Hepatocyte (in vitro differentiated cells): ENCODE data around the gene KMT5C. TPM values are rescaled to one million over a fixed set of nuclear protein-coding genes. Genes with fewer than 3 reads are reported as not detected.

Experiments
- DNase-seq: peaks from one replicate; pipeline ENCODE4 v3.0.0-alpha.2; 2016; ENCODE audit warnings: low spot score
- H2AFZ ChIP-seq: fragments of 200-600 bp; sonication (generic); 2 replicates; pipeline ENCODE4 v1.6.0; 2016; ENCODE audit warnings: antibody characterized with exemption, mild to moderate bottlenecking
- H3K27ac ChIP-seq: fragments of 200-600 bp; sonication (generic); 2 replicates; pipeline ENCODE4 v1.5.1; 2016; ENCODE audit warnings: mild to moderate bottlenecking
- H3K27me3 ChIP-seq: fragments of 200-600 bp; sonication (generic); 2 replicates; pipeline ENCODE4 v1.6.1; 2016
- H3K36me3 ChIP-seq: fragments of 200-600 bp; sonication (generic); replicated peaks from 2 replicates; pipeline ENCODE4 v1.5.1; 2016; ENCODE audit warnings: low read depth; ENCODE audit not compliant: insufficient read depth
- H3K4me1 ChIP-seq: fragments of 200-600 bp; sonication (generic); 2 replicates; pipeline ENCODE4 v1.5.1; 2016; ENCODE audit warnings: mild to moderate bottlenecking, moderate library complexity; ENCODE audit not compliant: insufficient read depth
- H3K4me2 ChIP-seq: fragments of 200-600 bp; sonication (generic); 2 replicates; pipeline ENCODE4 v1.6.0; 2016
- H3K4me3 ChIP-seq: fragments of 200-600 bp; sonication (generic); 2 replicates; pipeline ENCODE4 v1.5.1; 2016; ENCODE audit warnings: mild to moderate bottlenecking
- H3K79me2 ChIP-seq: fragments of 200-600 bp; sonication (generic); 2 replicates; pipeline ENCODE4 v1.6.0; 2017; ENCODE audit warnings: mild to moderate bottlenecking
- H3K9me2 ChIP-seq: fragments of 200-600 bp; sonication (generic); replicated peaks from 2 replicates; pipeline ENCODE4 v1.6.0; 2017; ENCODE audit warnings: mild to moderate bottlenecking; ENCODE audit not compliant: insufficient read depth
- H3K9me3 ChIP-seq: fragments of 200-600 bp; sonication (generic); 2 replicates; pipeline ENCODE4 v1.5.1; 2016; ENCODE audit warnings: low read depth, mild to moderate bottlenecking
- H4K20me1 ChIP-seq: fragments of 200-600 bp; sonication (generic); 2 replicates; pipeline ENCODE4 v1.6.0; 2016; ENCODE audit warnings: mild to moderate bottlenecking; ENCODE audit not compliant: insufficient read depth, poor library complexity, severe bottlenecking
- EZH2 ChIP-seq: fragments of 200-600 bp; sonication (generic); IDR thresholded peaks from 2 replicates; pipeline ENCODE4 v1.6.1; 2016; ENCODE audit warnings: antibody characterized with exemption, mild to moderate bottlenecking, borderline replicate concordance
- EZH2phosphoT487 ChIP-seq: fragments of 200-600 bp; sonication (generic); IDR thresholded peaks from one replicate; pipeline ENCODE4 v1.6.1; 2018; ENCODE audit warnings: antibody characterized with exemption, mild to moderate bottlenecking, low read depth, moderate library complexity; ENCODE audit not compliant: unreplicated experiment, severe bottlenecking
- WGBS: methylation state at CpG from one replicate; pipeline ENCODE4 v1.1.6; 2016; ENCODE audit warnings: low lambda C conversion rate; ENCODE audit errors: missing lambda C conversion rate; 5-methylcytosine and 5-hydroxymethylcytosine counted together
- polyA plus RNA-seq: library from polyadenylated mRNA; unstranded; fragments of >200 nt; fragmentation: Nextera tagmentation; extraction: Ambion mirVana; gene quantifications from 2 replicates; pipeline ENCODE4 v1.2.1, GENCODE V29; 2016
- total RNA-seq: library from RNA; depleted of rRNA; stranded (reverse); fragments of >200 nt; gene quantifications from 2 replicates; pipeline ENCODE4 v1.2.3, GENCODE V29; 2014
- TF ChIP-seq, protein P1 (sequence below): fragments of 200-600 bp; sonication (generic); IDR thresholded peaks from 2 replicates; pipeline ENCODE4 v1.5.1; 2016; ENCODE audit warnings: antibody characterized with exemption, mild to moderate bottlenecking; ENCODE audit not compliant: poor library complexity

KMT5C gene
- total and polyA plus RNA-seq, 2 experiments from 2014 or later, result 22.8 to 23.6 TPM

DNA sequence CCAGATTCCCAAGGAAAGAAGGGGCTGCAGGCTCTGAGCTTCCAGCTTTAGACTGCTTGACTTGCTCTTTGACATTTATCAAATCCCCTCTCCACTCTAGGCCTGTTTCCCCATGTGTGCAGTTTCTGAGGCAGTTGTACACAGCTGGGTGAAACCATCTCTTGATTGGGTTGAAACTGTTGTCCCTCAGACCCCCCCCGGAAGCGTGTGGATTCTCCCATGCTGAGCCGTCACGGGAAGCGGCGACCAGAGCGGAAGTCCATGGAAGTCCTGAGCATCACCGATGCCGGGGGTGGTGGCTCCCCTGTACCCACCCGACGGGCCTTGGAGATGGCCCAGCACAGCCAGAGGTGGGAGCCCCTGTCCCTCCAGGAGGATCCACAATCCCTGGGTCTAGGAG is 36.2 kb upstream of the KMT5C start:
- no peak for DNase-seq
- Histone ChIP-seq H2AFZ (no peak overlapping the region), H3K27ac (no peak overlapping the region), H3K9me3 (no peaks in the 10 kb centered on the region), H3K4me3 (no peak overlapping the region), H4K20me1 (no peaks in the 10 kb centered on the region), H3K36me3 (no peaks in the 10 kb centered on the region), H3K4me1 (no peaks in the 10 kb centered on the region), H3K9me2 (no peaks in the 10 kb centered on the region), H3K4me2 (no peak overlapping the region), H3K79me2 (no peaks in the 10 kb centered on the region), H3K27me3 (no peaks in the 10 kb centered on the region)
- TF ChIP-seq, protein P1, sequence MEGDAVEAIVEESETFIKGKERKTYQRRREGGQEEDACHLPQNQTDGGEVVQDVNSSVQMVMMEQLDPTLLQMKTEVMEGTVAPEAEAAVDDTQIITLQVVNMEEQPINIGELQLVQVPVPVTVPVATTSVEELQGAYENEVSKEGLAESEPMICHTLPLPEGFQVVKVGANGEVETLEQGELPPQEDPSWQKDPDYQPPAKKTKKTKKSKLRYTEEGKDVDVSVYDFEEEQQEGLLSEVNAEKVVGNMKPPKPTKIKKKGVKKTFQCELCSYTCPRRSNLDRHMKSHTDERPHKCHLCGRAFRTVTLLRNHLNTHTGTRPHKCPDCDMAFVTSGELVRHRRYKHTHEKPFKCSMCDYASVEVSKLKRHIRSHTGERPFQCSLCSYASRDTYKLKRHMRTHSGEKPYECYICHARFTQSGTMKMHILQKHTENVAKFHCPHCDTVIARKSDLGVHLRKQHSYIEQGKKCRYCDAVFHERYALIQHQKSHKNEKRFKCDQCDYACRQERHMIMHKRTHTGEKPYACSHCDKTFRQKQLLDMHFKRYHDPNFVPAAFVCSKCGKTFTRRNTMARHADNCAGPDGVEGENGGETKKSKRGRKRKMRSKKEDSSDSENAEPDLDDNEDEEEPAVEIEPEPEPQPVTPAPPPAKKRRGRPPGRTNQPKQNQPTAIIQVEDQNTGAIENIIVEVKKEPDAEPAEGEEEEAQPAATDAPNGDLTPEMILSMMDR, result no peak
- TF ChIP-seq EZH2 (no peak), EZH2phosphoT487 (no peak)
- WGBS, result 97% methylated on average over 11 of the region's 11 CpGs

DNA sequence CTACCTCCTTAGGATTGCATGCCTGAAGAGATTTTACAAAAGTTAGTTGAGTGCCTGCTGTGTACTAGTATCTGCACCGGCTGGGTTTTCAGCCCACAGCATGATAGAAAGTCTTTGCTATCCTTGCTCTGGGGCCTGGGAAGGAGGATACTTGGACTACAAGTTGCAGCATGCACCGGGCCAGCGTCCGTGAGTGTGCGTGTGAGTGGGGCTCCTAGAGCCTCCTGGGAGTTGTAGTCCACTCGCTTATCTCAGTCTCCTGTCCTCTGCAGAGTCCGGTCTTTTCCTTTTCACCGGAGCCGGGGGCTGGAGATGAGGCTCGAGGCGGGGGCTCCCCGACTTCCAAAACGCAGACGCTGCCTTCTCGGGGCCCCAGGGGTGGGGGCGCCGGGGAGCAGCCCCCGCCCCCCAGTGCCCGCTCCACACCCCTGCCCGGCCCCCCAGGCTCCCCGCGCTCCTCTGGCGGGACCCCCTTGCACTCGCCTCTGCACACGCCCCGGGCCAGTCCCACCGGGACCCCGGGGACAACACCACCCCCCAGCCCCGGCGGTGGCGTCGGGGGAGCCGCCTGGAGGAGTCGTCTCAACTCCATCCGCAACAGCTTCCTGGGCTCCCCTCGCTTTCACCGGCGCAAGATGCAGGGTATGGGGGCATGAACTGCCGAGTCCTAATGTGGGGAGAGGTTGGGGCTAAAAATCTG is 35.2 kb upstream of the KMT5C start:
- H3K4me1 ChIP-seq, result no peaks in the 10 kb centered on the region
- 94% methylated on average over 19 of the region's 39 CpGs for WGBS
- TF ChIP-seq EZH2phosphoT487 (no peak), EZH2 (no peak)
- TF ChIP-seq, protein P1, result no peak
- no peaks in the 10 kb centered on the region for H3K79me2 ChIP-seq
- no peak overlapping the region for H3K27ac ChIP-seq
- H4K20me1 ChIP-seq, result no peaks in the 10 kb centered on the region
- DNase-seq, result peak; percentile 44
- no peak overlapping the region for H2AFZ ChIP-seq
- H3K27me3 ChIP-seq, result no peaks in the 10 kb centered on the region
- no peaks in the 10 kb centered on the region for H3K9me3 ChIP-seq
- H3K36me3 ChIP-seq, result no peaks in the 10 kb centered on the region
- H3K9me2 ChIP-seq, result no peaks in the 10 kb centered on the region
- no peak overlapping the region for H3K4me2 ChIP-seq
- H3K4me3 ChIP-seq, result no peak overlapping the region

DNA sequence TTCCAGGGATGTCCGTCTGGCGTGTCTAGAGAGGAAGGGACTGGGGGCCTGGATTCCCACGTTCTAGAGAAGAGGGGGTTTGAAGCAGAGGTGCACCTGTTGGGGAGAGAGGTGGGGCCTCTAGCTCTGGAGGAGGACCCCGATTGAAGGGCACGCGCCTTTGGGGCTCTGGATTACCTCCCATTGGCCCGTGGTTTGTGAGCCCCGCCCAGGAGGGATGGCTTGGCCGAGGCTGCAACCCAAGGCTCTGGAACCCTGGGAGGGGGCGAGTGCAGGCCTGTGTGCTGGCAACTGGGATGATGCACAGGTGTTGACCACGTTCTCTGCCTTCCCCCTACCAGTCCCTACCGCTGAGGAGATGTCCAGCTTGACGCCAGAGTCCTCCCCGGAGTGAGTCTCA is 34.7 kb upstream of the KMT5C start:
- 93% methylated on average over 13 of the region's 14 CpGs for WGBS
- H3K27ac ChIP-seq, result no peak overlapping the region
- H3K4me1 ChIP-seq, result no peaks in the 10 kb centered on the region
- TF ChIP-seq EZH2 (no peak), EZH2phosphoT487 (no peak)
- TF ChIP-seq, protein P1, result no peak
- no peaks in the 10 kb centered on the region for H3K9me2 ChIP-seq
- no peak overlapping the region for H3K4me3 ChIP-seq
- H3K4me2 ChIP-seq, result no peak overlapping the region
- H3K79me2 ChIP-seq, result no peaks in the 10 kb centered on the region
- no peak overlapping the region for H2AFZ ChIP-seq
- H3K36me3 ChIP-seq, result no peaks in the 10 kb centered on the region
- no peaks in the 10 kb centered on the region for H3K27me3 ChIP-seq
- no peaks in the 10 kb centered on the region for H4K20me1 ChIP-seq
- H3K9me3 ChIP-seq, result no peaks in the 10 kb centered on the region
- DNase-seq, result no peak
